ENCODE measurements around the gene PON3. TPM values are rescaled to one million over a fixed set of nuclear protein-coding genes. Genes with fewer than 3 reads are reported as not detected.

The PON3 gene
- total RNA-seq, 1 donor from 2014 or later: 11.2 TPM

DNA sequence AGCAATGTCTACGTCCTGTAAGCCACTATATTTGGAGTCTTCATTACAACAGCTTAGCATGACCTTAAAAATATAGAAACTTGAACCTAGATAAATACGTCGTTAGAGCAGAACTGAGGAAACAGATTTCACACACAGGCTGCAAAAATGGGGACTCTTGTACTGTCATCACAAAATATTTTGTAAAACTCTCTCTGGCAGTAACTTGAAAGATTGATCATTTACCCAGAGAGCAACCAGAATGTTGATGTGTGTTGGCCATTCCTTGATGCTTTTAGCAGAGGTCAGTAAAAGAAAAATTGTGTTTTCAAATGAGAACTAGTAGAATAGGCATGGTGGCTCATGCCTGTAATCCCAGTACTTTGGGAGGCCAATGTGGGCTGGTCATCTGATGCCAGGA lies 57.3 kb downstream of the PON3 start:
- DNase-seq: no peak

DNA sequence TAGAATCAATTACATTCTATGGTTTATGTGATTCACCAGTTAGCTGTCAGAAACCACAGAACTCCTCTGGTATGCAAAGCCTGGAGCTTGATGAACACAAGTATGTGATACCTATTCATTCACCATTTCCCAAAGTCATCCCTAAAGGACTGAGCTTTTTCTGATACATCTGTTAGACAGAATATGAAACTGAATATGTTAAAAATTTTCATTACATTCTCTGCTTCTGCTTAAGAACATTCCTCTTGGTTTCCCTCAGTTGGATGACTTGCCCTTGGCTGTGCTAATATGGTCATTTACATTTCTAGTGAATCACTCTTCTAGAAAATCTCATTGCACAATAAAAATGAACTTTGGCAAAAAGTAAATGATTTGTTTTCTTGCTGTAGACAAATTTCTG lies 61.1 kb downstream of the PON3 start:
- peak; percentile 2 for DNase-seq

DNA sequence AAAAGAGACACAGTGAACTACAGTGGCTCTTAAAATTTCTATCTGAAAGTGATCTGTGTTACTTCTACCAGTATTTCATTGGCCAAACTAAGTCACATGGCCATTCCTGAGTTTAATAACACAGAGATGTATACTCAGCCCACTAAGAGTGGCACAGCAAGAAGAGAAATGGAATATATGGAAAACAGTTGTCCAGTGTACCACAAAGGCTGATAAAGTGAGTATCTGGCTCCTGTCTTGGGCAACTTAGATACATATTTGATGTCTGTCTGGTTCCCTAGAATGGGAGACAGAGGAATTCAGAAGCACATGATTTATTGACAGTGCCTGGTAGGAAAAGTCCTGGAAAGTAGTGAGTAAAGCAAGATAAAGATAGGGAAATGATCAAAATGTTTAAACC lies 61.7 kb downstream of the PON3 start:
- DNase-seq: no peak

DNA sequence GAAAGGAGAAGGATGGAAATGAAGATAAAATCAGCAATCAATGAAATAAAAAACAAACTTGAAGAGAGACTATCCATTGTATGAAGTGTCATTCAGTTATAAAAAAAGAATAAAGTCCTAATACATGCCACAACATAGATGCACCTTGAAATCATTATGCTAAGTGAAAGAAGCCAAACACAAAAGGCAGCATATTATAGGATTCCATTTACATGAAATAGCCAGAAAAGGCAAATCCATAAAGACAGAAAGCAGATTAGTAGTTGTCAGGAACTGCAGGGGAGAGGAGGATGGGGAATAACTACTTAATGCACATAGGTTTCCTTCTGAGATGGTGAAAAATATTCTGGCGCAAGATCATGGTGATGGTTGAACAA lies 65.2 kb downstream of the PON3 start:
- DNase-seq: no peak

DNA sequence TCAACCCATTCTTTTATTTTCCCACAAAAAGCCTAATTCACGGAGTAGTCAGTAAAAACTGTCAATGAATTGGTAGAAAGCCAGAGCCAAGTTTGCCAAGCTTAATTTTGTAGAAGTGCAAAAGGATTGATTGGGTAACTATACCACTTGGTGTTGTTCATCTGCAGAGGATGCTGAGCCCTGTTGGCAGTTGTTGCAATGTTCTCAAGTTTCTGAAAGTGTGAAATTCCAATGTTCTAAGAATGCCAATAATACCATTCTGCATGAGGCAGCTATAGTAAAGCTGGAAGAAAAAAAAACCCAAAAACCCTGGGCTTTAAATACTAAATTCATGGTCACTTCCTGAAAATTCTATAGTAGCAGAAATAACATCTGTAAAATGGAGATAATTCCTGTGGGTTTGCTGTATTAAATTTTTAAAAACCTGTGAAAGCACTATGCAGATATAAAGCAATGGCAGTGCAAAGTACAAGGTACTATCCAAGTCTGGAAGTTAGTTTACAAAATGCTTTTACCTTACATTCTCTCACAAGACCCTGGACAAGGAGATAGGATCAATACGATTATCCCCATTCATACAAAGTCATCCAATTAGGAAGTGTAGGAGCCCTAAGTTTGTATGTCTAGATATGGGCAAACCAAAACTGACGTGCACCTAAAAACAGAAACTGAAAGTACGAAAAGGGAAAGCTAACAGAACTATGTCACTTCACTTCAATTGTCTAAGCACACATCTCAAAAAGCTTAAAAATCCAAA lies 65.8 kb downstream of the PON3 start:
- DNase-seq: no peak

DNA sequence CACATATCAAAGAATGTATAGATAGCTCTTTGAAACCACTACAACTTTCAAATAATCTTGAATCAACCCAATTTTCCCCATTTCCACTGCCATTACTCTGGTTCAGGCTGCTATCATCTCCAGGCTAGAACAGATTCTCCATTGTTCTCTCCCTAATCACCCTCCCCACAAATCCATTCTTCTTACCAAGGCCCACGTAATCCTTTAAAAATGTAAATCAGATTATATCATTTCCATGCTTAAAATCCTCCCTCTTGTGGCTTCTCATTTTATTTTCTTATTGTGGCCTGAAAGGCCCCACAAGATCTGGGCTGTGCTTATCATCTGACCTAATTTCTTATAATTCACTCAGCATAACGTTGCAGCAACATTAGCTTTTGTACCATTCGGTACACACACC lies 68.8 kb downstream of the PON3 start:
- DNase-seq: no peak

DNA sequence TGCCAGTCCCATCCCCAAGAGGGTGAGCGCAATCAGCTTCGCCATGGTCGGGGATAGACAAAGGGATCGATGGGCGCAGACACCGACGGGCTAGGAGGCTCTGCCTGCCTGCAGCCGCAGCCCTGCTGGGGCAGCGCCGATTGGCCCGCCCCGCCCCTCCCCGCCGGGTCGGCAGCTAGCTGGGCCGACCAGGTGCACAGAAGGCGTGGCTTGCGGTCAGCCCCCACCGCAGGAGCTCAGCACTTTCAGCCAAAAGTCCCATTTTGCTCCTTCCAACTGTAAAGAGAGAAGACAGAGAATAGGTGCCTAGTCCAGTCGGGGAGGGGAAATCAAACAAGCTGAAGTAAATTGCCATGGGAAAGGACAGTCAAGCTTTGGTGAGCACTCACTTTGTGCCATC lies 71.7 kb downstream of the PON3 start, which contains the start of gene PON1:
Gene PON1, minus strand, starts transcription at position 102 of the 400 bp plus-strand sequence. Its CDS starts 57 bp downstream, at position 45.
- DNase-seq: no peak

DNA sequence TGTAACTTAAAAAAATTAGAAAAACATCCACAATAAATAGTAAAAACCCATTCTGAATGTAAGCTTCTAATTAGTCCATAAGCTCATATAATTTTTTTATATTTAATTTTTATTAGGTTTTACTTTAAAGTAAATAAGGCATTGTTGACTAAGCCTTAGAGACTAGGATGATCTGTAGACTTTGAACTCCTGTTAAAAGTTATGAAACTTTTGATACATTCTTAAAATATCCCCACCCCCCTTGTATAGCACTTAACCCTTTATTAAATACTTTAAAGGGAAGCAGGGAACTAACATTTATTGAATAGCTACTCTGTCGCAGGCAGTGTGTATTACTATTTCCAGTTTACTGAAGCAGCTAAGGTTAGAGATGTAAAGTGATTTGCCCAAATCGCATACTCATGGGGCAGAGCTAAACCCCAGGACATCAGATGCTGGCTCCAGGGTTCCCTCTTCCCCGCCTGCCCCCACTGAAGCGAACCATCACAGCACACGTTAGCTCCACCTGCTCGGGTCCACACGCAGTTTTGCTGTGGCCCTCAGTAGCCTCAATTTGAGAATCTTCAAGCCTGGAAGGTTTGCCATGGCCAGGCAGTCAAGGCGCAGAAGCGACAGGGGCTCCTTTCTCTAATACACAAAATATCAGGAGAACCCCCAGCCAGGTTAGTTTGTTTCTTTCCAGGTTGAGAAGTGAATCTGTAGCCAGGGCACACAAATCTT lies 72.6 kb downstream of the PON3 start:
- DNase-seq: no peak

DNA sequence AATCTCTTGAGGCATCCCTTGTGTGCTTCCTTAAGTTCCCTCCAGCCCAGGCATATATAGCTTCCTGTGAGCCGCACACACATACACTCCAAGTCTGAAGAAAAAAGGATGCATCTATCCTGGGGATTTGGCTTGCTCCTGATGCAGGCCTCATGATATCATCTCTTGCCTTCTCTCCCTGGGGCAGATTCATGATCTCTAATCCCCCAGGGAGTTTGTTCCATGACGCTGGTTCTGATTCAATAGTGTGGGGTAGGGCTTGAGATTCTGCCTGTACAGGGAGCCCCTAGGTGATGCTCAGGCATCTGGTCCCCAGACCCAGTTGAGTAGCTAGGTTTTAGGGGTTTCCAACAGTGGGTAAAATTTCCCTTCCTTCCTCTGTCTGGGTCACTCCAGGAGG lies 73.3 kb downstream of the PON3 start:
- no peak for DNase-seq

DNA sequence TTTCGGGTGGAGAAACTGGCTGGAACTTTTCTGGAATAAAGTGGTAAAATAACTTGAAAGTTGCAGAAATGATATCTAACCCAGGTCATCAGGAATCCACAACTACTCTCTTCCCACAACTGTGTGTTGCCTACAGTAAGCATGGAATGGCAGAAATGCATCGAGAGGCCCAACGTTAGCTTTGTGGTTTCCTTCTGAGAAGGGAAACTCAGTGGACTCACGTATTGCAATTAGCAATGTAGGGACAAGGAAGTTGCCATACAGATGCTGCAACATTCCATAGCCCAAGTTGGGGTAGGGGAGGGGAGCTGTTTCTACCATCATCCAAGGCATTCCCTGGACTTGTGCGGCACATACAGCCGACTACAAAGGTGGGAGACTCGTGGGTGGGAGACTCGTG lies 73.8 kb downstream of the PON3 start:
- no peak for DNase-seq

DNA sequence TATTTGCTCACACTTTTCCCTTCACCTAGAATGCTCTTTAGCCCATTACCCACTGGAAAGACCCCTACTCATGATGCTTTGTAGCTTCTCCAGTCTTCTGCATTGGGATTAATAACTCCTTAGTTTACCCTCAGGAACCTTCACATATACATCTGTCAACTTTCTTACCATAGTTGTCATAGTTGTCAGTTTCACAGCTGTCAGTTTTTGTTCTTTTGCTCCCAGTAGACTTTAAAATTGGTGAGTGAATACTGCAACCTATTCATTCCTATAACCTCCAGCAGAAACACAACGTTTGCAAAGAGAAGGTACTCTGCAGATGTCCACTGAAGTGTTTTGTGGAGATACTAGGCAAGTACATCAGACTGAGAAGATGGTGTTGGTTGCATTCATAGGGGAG lies 74.5 kb downstream of the PON3 start:
- DNase-seq: no peak

DNA sequence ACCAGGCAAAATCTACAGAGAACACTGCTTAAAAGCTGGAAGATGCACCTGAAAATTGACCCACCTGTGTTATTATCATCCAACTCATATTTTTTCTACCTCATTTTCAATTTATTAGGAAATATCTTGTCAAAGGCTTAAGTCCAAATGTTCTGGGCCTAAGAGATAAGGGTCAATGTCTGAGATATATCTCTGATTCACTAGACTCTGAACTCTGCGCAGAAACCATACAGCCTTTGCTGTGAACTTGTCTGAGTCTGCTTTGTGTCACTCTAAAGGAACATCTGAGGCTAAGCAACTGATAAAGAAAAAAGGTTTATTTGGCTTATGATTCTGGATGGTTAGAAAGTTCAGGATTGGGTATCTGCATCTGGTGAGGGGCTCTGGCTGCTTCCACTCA lies 75.5 kb downstream of the PON3 start:
- DNase-seq: no peak

DNA sequence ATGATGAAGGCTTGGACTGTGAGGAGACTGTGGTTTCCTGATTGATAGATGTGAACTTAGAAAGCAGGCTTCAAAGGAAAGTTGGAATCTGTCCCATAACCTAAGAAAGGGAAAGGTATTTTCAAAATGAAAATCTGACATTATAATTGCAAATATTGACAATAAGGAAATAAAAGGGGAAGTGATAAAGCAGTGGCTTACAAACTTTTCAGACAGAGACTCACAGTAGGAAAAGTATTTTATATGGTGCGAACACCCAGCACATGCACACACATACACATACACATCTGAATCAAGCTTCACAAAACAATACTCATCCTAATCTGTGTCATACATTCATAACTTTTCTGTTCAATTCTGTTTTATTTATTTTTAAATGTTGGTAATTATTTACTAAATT lies 76.6 kb downstream of the PON3 start:
- DNase-seq: no peak

DNA sequence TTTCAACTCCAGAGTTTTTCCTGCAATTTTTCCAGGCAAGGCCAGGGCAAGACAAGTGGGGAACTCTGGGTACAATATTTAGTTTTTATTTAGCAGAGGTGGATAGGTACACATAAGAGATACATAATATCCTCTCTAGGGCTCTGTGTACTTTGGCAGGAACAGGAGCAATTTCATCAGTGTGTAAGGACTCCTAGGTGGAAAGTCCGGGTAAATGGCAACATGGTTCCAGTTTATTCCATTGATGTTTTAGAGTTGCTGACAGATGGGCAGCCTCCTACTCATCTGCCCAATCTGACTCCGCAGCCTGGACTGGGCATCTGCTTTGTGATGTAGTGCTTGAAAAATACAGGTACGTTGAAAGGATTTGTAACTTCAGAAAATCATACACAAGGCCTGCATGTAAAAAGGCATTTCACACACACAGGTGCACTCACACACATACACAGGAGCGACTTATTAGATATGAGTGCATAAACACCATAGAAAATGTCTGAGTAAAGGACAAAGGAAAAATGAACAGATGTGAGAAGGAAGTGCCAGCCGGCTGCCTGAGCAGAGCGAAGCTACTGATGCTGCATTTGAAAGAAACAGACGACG lies 77.6 kb downstream of the PON3 start:
- no peak for DNase-seq

DNA sequence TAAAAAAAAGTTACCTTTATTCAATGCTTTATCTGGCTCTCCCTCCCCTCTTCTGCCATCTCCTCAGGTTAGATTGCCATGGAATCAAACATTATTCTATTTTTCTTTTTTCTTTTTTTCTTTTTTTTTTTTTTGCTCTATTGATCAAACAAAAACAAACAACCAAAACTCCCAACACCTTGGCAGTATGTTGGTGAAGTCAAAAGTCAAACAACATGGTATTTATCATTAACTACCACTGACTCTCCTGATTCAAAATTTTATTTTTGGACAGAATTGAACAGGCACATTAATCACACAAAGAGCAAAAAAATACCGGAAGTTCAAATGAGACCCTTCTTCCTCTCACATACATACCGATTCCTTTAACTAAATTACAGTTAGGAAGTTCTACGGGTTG lies 78.2 kb downstream of the PON3 start:
- no peak for DNase-seq

DNA sequence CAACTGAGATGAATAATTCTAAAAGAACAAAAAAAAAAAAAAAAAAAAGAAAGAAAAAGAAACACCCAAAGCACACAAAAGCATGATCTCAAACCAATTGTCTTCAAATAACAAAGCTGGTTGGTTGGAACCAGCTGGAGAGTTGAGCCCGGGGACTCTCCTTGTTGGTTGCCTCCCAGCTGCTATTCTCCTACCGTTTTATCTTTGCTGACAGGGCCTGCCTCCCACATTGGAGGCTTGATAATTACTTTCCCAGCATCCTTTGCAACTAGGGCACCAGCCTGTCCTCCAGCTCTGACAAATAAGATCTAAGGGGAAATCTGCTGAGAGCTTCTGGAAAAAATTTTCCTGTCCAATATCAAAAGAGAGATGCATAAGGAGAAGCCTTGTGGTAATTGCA lies 78.6 kb downstream of the PON3 start:
- no peak for DNase-seq

DNA sequence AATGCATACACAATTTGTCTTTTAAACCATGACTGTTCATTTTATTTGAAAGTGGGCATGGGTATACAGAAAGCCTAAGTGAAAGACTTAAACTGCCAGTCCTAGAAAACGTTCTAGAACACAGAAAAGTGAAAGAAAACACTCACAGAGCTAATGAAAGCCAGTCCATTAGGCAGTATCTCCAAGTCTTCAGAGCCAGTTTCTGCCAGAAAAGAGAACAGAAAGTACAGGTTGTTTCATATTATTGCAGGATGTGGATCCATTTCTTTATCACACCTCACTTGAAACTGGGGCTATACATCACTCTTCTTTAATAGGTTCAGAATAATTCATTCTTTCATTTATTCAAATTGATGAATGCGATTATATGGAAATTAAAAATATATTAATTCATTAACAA lies 79.6 kb downstream of the PON3 start:
- no peak for DNase-seq

DNA sequence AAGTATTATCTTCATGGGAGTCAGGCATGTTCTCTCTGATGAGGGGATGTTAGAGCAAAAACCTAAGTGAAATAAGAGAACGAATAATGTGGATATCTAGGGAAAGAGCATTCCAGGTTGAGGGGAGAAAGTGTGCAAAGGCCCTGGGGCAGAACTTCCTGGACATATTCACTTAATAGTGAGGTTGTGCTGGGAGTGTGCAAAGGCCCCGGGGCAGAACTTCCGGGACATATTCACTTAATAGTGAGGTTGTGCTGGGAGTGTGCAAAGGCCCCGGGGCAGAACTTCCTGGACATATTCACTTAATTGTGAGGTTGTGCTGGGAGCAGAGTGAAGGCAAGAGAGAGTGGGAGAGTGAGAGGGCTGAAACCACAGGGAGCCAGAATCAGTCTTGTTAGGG lies 83.6 kb downstream of the PON3 start:
- no peak for DNase-seq

DNA sequence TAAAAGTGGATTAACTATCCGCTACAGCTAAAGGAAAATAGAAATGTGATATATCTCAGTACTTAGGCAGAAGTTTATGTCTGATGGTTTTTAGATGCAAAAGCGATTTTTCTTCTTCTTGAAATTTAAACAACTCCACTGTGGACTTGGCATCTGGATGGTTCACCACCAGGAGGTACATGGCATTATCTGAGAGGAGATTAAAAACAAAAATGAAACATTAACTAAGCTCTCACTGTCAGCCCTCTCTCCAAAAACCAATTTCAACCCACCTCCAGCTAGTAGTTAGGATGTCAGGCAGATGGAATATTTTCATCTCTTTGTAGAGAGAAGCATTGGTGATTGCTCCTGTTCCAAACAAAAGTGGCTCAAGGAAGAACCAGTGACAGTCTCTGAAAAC lies 84.8 kb downstream of the PON3 start:
- DNase-seq: no peak

DNA sequence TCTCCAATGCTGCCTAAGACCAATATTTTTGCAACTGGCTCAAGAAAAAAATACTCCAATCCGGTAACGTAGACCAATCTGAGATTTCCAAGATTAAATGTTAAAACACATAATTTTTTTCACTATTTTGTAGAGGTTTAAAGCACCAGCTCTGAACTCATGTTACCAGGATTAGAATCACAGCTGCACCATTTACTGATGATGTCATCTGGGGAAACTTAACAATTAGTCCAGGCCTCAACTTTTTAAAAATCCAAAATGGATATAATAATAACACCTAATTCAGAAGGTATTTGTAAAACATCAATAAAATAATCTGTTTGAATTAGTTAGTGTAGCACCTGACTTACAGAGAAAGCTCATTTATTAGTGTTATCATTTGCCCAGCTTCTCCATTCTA lies 86.2 kb downstream of the PON3 start:
- no peak for DNase-seq

Data from skin of body (tissue), 2 donors.